Stimulated activated CD4-positive, alpha-beta T cell treated with anti-CD3 and anti-CD28 coated beads, Interleukin-12 subunit alpha, Interleukin-12 subunit beta, amount 100 ng/mL, for 4 hours (primary cell): Measurements from ENCODE around the gene RABL6.
"Not testable (repeated sequence)": the region's sequence is repeated elsewhere in the genome, so short reads cannot be mapped to it uniquely, and the experiment has no call there.

Experiments used
- DNase-seq: peaks from one replicate; pipeline ENCODE4 v3.0.0-alpha.2; 2020

RABL6 gene

GRCh38 chr9:136837856-136838277 is 30.1 kb downstream of the RABL6 start:
- not testable (repeated sequence) for DNase-seq

- DNase-seq = no peak
Measured at GRCh38 chr9:136838314-136839228, 30.8 kb downstream of the RABL6 start.

GRCh38 chr9:136839229-136840139 is 31.7 kb downstream of the RABL6 start:
- DNase-seq = no peak

- no peak for DNase-seq
Measured at GRCh38 chr9:136840140-136840876, 32.6 kb downstream of the RABL6 start.

- DNase-seq = no peak
Measured at GRCh38 chr9:136840877-136841645, 33.3 kb downstream of the RABL6 start.

- DNase-seq = not testable (repeated sequence)
Measured at GRCh38 chr9:136841646-136842379, 34.1 kb downstream of the RABL6 start.

GRCh38 chr9:136842380-136842948 is 34.7 kb downstream of the RABL6 start, which contains the start of gene AJM1:
AJM1 (plus strand) TSS chr9:136842478; CDS start chr9:136844415, 1,937 bp downstream.
- peak; percentile 76 for DNase-seq

- not testable (repeated sequence) for DNase-seq
Measured at GRCh38 chr9:136843159-136843800, 35.5 kb downstream of the RABL6 start.

GRCh38 chr9:136843801-136844740 is 36.3 kb downstream of the RABL6 start:
- DNase-seq = peak; percentile 65

- DNase-seq = no peak
Measured at GRCh38 chr9:136844761-136845464, 37.2 kb downstream of the RABL6 start.

- no peak for DNase-seq
Measured at GRCh38 chr9:136845465-136846260, 37.9 kb downstream of the RABL6 start.

- DNase-seq = no peak
Measured at GRCh38 chr9:136846376-136847087, 38.8 kb downstream of the RABL6 start.

- DNase-seq = no peak
Measured at GRCh38 chr9:136847088-136847825, 39.5 kb downstream of the RABL6 start.

- DNase-seq = peak; percentile 74
Measured at GRCh38 chr9:136847826-136848392, 40.2 kb downstream of the RABL6 start.

GRCh38 chr9:136848393-136849037 is 40.8 kb downstream of the RABL6 start:
- DNase-seq = peak; percentile 36
